BJ (cell line): ENCODE results near the gene DIS3L2. TPM values are rescaled to one million over a fixed set of nuclear protein-coding genes. Genes with fewer than 3 reads are reported as not detected.

Experiments
- CTCF ChIA-PET: fragments of 350-600 bp; formaldehyde crosslinking; extraction: SDS; loops from one replicate; lab custom pipeline; 2021; ENCODE audit warnings: antibody characterized with exemption, inconsistent platforms; lab: Yijun Ruan, JAX
- POLR2A ChIA-PET: fragments of 300-600 bp; sonication (Branson Sonifier 250); formaldehyde crosslinking; extraction: SDS; loops from one replicate; lab custom pipeline; 2021; ENCODE audit warnings: antibody characterized with exemption; lab: Charles Lee
- DNase-seq: peaks from one replicate; pipeline ENCODE4 v3.0.0-alpha.2; 2011; ENCODE audit warnings: low read depth
- H3K27me3 ChIP-seq: 2 replicates; pipeline ENCODE4 v1.6.0; 2011; ENCODE audit warnings: low read length; ENCODE audit not compliant: control insufficient read depth, insufficient read depth
- H3K36me3 ChIP-seq: 2 replicates; pipeline ENCODE4 v1.5.1; 2011; ENCODE audit warnings: low read length; ENCODE audit not compliant: control insufficient read depth, insufficient read depth
- H3K4me3 ChIP-seq: 2 replicates; pipeline ENCODE4 v1.5.1; 2011; ENCODE audit warnings: low read depth, mild to moderate bottlenecking, control low read depth, low read length
- CTCF ChIP-seq: IDR thresholded peaks from 2 replicates; pipeline ENCODE4 v1.5.1; 2011; ENCODE audit warnings: low read depth, mild to moderate bottlenecking, control low read depth, inconsistent platforms, low read length, moderate library complexity; ENCODE audit not compliant: insufficient read depth
- polyA plus RNA-seq: library from polyadenylated mRNA; depleted of rRNA; stranded (reverse); fragments of >200 nt; gene quantifications from 2 replicates; pipeline ENCODE4 v1.2.3, GENCODE V29; 2011

Gene DIS3L2
- polyA plus RNA-seq, 1 experiment: 12.4 TPM

- no peak for DNase-seq
- Histone ChIP-seq H3K36me3 (peaks cover 5% of the 10 kb centered on the region), H3K27me3 (no peaks in the 10 kb centered on the region), H3K4me3 (no peak overlapping the region)
- POLR2A ChIA-PET: no interaction called here
- CTCF ChIA-PET: no interaction called here
- TF ChIP-seq CTCF: no peak
Observed at GRCh38 chr2:232236200-232236599, 274.7 kb downstream of the DIS3L2 start.

GRCh38 chr2:232237464-232237863, 276.0 kb downstream of the DIS3L2 start:
- H3K36me3 ChIP-seq: peaks cover 5% of the 10 kb centered on the region
- CTCF ChIA-PET: no interaction called here
- no peaks in the 10 kb centered on the region for H3K27me3 ChIP-seq
- POLR2A ChIA-PET: no interaction called here
- no peak for TF ChIP-seq CTCF
- no peak overlapping the region for H3K4me3 ChIP-seq
- DNase-seq: no peak

GRCh38 chr2:232238108-232238507, 276.6 kb downstream of the DIS3L2 start:
- Histone ChIP-seq H3K36me3 (peaks cover 5% of the 10 kb centered on the region), H3K4me3 (no peak overlapping the region), H3K27me3 (no peaks in the 10 kb centered on the region)
- CTCF ChIA-PET: no interaction called here
- DNase-seq: no peak
- POLR2A ChIA-PET: no interaction called here
- TF ChIP-seq CTCF: no peak

GRCh38 chr2:232238596-232238995, 277.1 kb downstream of the DIS3L2 start:
- ChIA-PET CTCF (no interaction called here), POLR2A (no interaction called here)
- Histone ChIP-seq H3K27me3 (no peaks in the 10 kb centered on the region), H3K4me3 (no peak overlapping the region), H3K36me3 (peaks cover 5% of the 10 kb centered on the region)
- no peak for TF ChIP-seq CTCF
- DNase-seq: no peak

- Histone ChIP-seq H3K27me3 (no peaks in the 10 kb centered on the region), H3K4me3 (no peak overlapping the region), H3K36me3 (peaks cover 5% of the 10 kb centered on the region)
- ChIA-PET POLR2A (no interaction called here), CTCF (interaction anchor here (0.5 to 1.9 kb wide), 3 partner anchors 10 to 52 kb away, joined by 3 to 10 read pairs (median 3); no protein-coding TSS in a partner anchor)
- no peak for DNase-seq
- no peak for TF ChIP-seq CTCF
Observed at GRCh38 chr2:232239951-232240681, 278.6 kb downstream of the DIS3L2 start.
